Measurements from ENCODE around the gene RALB. TPM values are rescaled to one million over a fixed set of nuclear protein-coding genes. Genes with fewer than 3 reads are reported as not detected.
A peak's percentile ranks its signal among the peaks of the same experiment; 100 is the strongest.

The RALB gene
- total RNA-seq, 1 experiment from 2014 or later = 59.4 TPM

DNA sequence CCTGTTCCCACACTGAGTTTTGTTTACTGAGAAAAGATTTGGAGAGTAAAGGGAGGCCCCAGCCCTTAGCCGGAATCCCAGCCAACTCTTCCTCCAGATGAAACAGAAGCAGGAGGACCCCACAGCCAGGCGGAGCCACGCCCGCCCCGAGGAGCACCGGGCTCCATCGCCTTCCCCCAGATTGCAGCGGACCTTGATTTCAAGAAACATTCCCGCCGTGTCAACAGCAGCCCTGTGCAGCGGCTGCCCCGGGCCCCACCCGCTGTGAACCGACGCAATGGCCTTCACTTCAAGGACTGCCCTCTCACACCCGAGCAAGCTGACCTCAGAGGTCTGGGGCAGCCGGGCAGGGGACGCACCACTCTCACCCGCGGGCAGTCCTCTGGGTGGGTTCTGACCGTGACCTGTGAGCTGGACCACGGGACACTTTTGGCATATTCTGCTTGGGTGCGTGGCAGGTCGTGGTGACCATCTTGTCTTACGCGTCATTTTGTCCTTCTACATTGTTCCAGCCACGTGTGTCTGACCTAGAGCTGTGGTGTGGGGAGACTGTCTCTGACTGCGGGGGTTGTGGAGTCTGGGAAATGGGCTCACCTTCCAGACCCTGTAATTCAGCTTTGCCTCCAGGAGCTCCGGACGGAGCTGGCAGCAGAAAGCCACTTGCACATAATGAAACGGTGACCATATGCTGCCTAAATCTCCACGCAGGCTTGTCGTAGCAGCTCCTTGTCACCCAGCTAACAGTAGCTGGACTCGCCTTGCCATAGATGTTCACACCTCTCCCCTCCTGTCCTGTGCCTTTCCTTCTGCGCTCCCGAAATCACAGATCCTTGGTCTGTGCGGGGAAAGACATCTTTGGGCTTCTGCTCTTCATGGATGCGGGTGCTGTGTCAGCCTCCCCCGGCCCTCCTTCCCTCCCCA lies 61.3 kb downstream of the RALB start:
- H3K4me1 Mint-ChIP-seq (ENCODE audit: low read depth, unreplicated experiment) = peaks cover 3% of the 10 kb centered on the region
- ChIA-PET POLR2A (interaction anchor here (1.1 kb wide), 1 partner anchor 91 kb away, joined by 9 read pairs; the partner anchor contains the start of gene TMEM185B), CTCF (interaction anchor here (0.6 to 2.7 kb wide), 34 partner anchors 9 to 635 kb away, joined by 3 to 36 read pairs (median 5); partner anchors contain the start of genes INHBB, RALB and TMEM185B)
- peak in 1 of 2 experiments; percentile 24 for DNase-seq
- peak overlapping the region; percentile 18 for H3K4me3 ChIP-seq (ENCODE audit: low read depth, low read length)
- H3K27me3 ChIP-seq (replicated peaks; ENCODE audit: control insufficient read depth, insufficient read depth, low read length) = no peaks in the 10 kb centered on the region
- H3K9me3 ChIP-seq = no peaks in the 10 kb centered on the region
- BruUV-seq (replicated peaks) = no TSS peak
- H3K4me3 Mint-ChIP-seq (ENCODE audit: unreplicated experiment) = peak overlapping the region; percentile 73
- no peaks in the 10 kb centered on the region for H3K36me3 ChIP-seq (ENCODE audit: control insufficient read depth, insufficient read depth, low read length)
- no peaks in the 10 kb centered on the region for H3K27me3 Mint-ChIP-seq (ENCODE audit: insufficient read depth, unreplicated experiment)
- TF ChIP-seq, protein P1, sequence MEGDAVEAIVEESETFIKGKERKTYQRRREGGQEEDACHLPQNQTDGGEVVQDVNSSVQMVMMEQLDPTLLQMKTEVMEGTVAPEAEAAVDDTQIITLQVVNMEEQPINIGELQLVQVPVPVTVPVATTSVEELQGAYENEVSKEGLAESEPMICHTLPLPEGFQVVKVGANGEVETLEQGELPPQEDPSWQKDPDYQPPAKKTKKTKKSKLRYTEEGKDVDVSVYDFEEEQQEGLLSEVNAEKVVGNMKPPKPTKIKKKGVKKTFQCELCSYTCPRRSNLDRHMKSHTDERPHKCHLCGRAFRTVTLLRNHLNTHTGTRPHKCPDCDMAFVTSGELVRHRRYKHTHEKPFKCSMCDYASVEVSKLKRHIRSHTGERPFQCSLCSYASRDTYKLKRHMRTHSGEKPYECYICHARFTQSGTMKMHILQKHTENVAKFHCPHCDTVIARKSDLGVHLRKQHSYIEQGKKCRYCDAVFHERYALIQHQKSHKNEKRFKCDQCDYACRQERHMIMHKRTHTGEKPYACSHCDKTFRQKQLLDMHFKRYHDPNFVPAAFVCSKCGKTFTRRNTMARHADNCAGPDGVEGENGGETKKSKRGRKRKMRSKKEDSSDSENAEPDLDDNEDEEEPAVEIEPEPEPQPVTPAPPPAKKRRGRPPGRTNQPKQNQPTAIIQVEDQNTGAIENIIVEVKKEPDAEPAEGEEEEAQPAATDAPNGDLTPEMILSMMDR (IDR thresholded peaks at IDR 0.05; ENCODE audit: insufficient read depth in 1 of 2, low read depth in 1 of 2, low read length in 1 of 2, severe bottlenecking in 1 of 2, unreplicated experiment in 1 of 2) = no peak
- no peaks in the 10 kb centered on the region for H3K4me1 ChIP-seq
- H3K36me3 Mint-ChIP-seq (ENCODE audit: insufficient read depth, unreplicated experiment) = peaks cover 6% of the 10 kb centered on the region
- no peaks in the 10 kb centered on the region for H3K9me3 Mint-ChIP-seq (ENCODE audit: unreplicated experiment)
- intact Hi-C loops (cut with micrococcal nuclease; ENCODE audit: unreplicated experiment) = loop anchor here (1.0 to 2.0 kb wide), 6 partner anchors 61 to 366 kb away; partner anchors contain the start of gene TMEM185B
- no peak overlapping the region for H3K27ac Mint-ChIP-seq (ENCODE audit: unreplicated experiment)

DNA sequence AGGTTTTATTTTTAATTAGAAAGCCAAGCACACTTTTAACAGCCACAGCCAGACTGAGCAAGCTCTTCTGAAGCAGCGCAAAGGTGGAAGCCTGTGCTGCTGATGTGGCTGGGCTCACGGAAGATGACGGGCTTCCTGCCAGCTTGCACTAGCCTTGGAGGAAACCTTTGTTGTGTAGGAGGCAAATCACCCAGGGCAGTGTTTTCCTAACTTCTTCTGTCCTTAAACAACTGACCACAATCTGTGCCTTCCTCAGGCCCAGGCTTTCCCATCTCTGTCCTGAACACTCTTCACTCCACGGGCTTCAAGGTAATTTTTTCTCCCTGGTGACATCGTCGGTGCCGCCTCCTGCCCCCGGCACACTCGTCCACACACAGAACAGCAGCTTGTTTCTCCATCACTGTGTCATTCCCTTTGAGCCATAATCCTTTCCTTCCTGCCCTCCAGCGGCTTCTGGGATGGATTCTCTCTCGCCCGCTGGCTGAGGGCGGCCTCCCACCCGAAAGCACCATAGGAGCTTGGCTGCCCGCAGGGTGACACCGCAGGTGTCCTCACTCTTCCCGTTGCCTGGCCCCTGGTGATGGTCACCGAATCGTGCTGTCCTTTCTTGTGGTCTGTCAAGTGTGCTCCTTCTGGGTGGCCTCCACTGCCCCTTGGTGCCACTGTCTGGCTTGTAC lies 62.2 kb downstream of the RALB start:
- TF ChIP-seq, protein P1 (IDR thresholded peaks at IDR 0.05; ENCODE audit: insufficient read depth in 1 of 2, low read depth in 1 of 2, low read length in 1 of 2, severe bottlenecking in 1 of 2, unreplicated experiment in 1 of 2) = no peak
- H3K27me3 Mint-ChIP-seq (ENCODE audit: insufficient read depth, unreplicated experiment) = no peaks in the 10 kb centered on the region
- H3K4me1 Mint-ChIP-seq (ENCODE audit: low read depth, unreplicated experiment) = peaks cover 7% of the 10 kb centered on the region
- no peaks in the 10 kb centered on the region for H3K27me3 ChIP-seq (replicated peaks; ENCODE audit: control insufficient read depth, insufficient read depth, low read length)
- no peaks in the 10 kb centered on the region for H3K36me3 ChIP-seq (ENCODE audit: control insufficient read depth, insufficient read depth, low read length)
- peak overlapping the region; percentile 73 for H3K4me3 Mint-ChIP-seq (ENCODE audit: unreplicated experiment)
- no peak overlapping the region for H3K4me3 ChIP-seq (ENCODE audit: low read depth, low read length)
- no peak for DNase-seq
- no TSS peak for BruUV-seq (replicated peaks)
- intact Hi-C loops (cut with micrococcal nuclease; ENCODE audit: unreplicated experiment) = no loop called here
- H3K4me1 ChIP-seq = no peaks in the 10 kb centered on the region
- H3K9me3 Mint-ChIP-seq (ENCODE audit: unreplicated experiment) = no peaks in the 10 kb centered on the region
- ChIA-PET POLR2A (no interaction called here), CTCF (interaction anchor here (1.0 to 2.7 kb wide), 5 partner anchors 12 to 634 kb away, joined by 3 to 20 read pairs (median 5); partner anchors contain the start of gene RALB)
- H3K9me3 ChIP-seq = no peaks in the 10 kb centered on the region
- H3K27ac Mint-ChIP-seq (ENCODE audit: unreplicated experiment) = no peak overlapping the region
- peaks cover 6% of the 10 kb centered on the region for H3K36me3 Mint-ChIP-seq (ENCODE audit: insufficient read depth, unreplicated experiment)

DNA sequence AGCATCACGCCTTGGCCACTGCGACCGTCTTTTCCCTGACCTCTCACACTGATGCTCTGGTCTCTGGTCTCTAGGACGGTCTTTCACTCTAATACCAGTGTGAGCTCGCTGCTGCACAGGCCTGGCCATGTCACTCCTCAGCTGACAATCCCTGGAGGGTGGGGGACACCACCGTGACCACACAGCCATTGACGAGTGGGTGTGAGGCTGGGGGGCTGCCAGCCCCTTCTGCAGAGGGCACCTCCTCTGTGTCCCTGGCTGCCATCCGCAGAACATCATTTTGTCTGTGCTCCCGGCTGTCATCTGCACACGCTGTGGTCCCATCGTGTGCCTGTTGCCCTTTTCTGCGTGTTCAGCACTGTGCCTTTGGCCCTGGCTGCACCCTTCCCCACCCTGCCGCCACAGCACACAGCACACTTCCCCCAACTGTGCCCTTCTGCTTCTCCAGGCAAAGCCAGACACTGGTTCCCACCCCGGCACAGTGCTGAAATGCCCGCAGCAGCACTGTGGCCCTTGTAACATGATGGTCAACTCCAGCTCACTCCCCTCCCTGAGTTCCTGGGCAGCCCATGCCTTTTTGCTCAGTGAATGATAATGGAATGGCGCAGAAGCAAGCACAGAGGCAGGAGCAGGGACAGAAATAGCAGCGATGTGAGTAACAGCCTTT lies 62.8 kb downstream of the RALB start:
- no peaks in the 10 kb centered on the region for H3K36me3 ChIP-seq (ENCODE audit: control insufficient read depth, insufficient read depth, low read length)
- H3K9me3 ChIP-seq = no peaks in the 10 kb centered on the region
- CTCF ChIA-PET = no interaction called here
- intact Hi-C loops (cut with micrococcal nuclease; ENCODE audit: unreplicated experiment) = no loop called here
- H3K4me1 Mint-ChIP-seq (ENCODE audit: low read depth, unreplicated experiment) = peaks cover 7% of the 10 kb centered on the region
- no peak overlapping the region for H3K27ac Mint-ChIP-seq (ENCODE audit: unreplicated experiment)
- POLR2A ChIA-PET = no interaction called here
- no peak overlapping the region for H3K4me3 ChIP-seq (ENCODE audit: low read depth, low read length)
- H3K4me3 Mint-ChIP-seq (ENCODE audit: unreplicated experiment) = no peak overlapping the region
- H3K4me1 ChIP-seq = no peaks in the 10 kb centered on the region
- BruUV-seq (replicated peaks) = no TSS peak
- no peaks in the 10 kb centered on the region for H3K27me3 ChIP-seq (replicated peaks; ENCODE audit: control insufficient read depth, insufficient read depth, low read length)
- peaks cover 6% of the 10 kb centered on the region for H3K36me3 Mint-ChIP-seq (ENCODE audit: insufficient read depth, unreplicated experiment)
- H3K9me3 Mint-ChIP-seq (ENCODE audit: unreplicated experiment) = no peaks in the 10 kb centered on the region
- H3K27me3 Mint-ChIP-seq (ENCODE audit: insufficient read depth, unreplicated experiment) = no peaks in the 10 kb centered on the region
- no peak for DNase-seq
- TF ChIP-seq, protein P1 (IDR thresholded peaks at IDR 0.05; ENCODE audit: insufficient read depth in 1 of 2, low read depth in 1 of 2, low read length in 1 of 2, severe bottlenecking in 1 of 2, unreplicated experiment in 1 of 2) = no peak
